Spleen (tissue), 11 donors: ENCODE measurements around the gene GAS7. TPM values are rescaled to one million over a fixed set of nuclear protein-coding genes. Genes with fewer than 3 reads are reported as not detected.

Experiments used
- DNase-seq: peaks from one replicate; pipeline ENCODE4 v3.0.0-alpha.2; 2020
- H3K27ac ChIP-seq, 8 donors: fragments of 200-600 bp; sonication (generic) in 7 of 8; 1 replicate in 4 of 8; 2 replicates in 4 of 8; pipeline versions ENCODE4 v1.5.0 to v1.8.0; 2016 to 2021; ENCODE audit warnings: inconsistent platforms in 4 of 8, mild to moderate bottlenecking in 4 of 8, moderate library complexity in 1 of 8
- H3K27me3 ChIP-seq, 7 donors: fragments of 200-600 bp; sonication (generic) in 6 of 7; replicated peaks in 1 of 7; 1 replicate in 4 of 7; 2 replicates in 3 of 7; pipeline versions ENCODE4 v1.5.0 to v1.8.0; 2016 to 2021; ENCODE audit warnings: inconsistent platforms in 3 of 7, mild to moderate bottlenecking in 1 of 7
- H3K36me3 ChIP-seq, 6 donors: fragments of 200-600 bp; sonication (generic) in 5 of 6; 1 replicate in 4 of 6; 2 replicates in 2 of 6; pipeline versions ENCODE4 v1.5.0 to v1.8.0; 2016 to 2021; ENCODE audit warnings: inconsistent platforms in 2 of 6
- H3K4me1 ChIP-seq, 6 donors: fragments of 200-600 bp; sonication (generic) in 5 of 6; 1 replicate in 3 of 6; 2 replicates in 3 of 6; pipeline versions ENCODE4 v1.5.0 to v1.8.0; 2016 to 2021; ENCODE audit warnings: inconsistent platforms in 3 of 6
- H3K4me3 ChIP-seq, 8 donors: fragments of 200-600 bp; sonication (generic) in 7 of 8; 1 replicate in 4 of 8; 2 replicates in 4 of 8; pipeline versions ENCODE4 v1.5.0 to v1.8.0; 2016 to 2021; ENCODE audit warnings: inconsistent platforms in 4 of 8, mild to moderate bottlenecking in 4 of 8, moderate library complexity in 2 of 8
- H3K9me3 ChIP-seq, 8 donors: fragments of 200-600 bp; sonication (generic) in 7 of 8; 1 replicate in 4 of 8; 2 replicates in 4 of 8; pipeline versions ENCODE4 v1.5.0 to v1.8.0; 2016 to 2021; ENCODE audit warnings: inconsistent platforms in 4 of 8
- CTCF ChIP-seq, 11 experiments: fragments of 200-600 bp in 7 of 11; fragments of 450-650 bp in 4 of 11; sonication (generic) in 4 of 11; IDR thresholded peaks in 8 of 11; conservative IDR thresholded peaks in 3 of 11; 1 replicate in 7 of 11; 2 replicates in 4 of 11; pipeline versions ENCODE4 v1.4.0 to v1.8.0; 2016 to 2021; ENCODE audit warnings: antibody characterized with exemption in 11 of 11, inconsistent platforms in 4 of 11, mild to moderate bottlenecking in 1 of 11
- POLR2A ChIP-seq, 3 donors: fragments of 450-650 bp; IDR thresholded peaks; one replicate each; pipeline ENCODE4 v1.5.1; 2017; ENCODE audit warnings: antibody characterized with exemption in 3 of 3, mild to moderate bottlenecking in 1 of 3
- POLR2AphosphoS5 ChIP-seq, 3 donors: sonication (generic); formaldehyde crosslinking; IDR thresholded peaks; one replicate each; pipeline ENCODE4 v1.5.1; 2017; ENCODE audit warnings: antibody characterized with exemption in 3 of 3
- WGBS, 5 donors: extraction: QIAGEN DNeasy Blood & Tissue Kit in 3 of 5; methylation state at CpG; one replicate each; pipeline versions ENCODE4 v1.1.5 to v1.1.7; 2013 to 2018; 5-methylcytosine and 5-hydroxymethylcytosine counted together
- intact Hi-C: fragments of 100-400 bp; cut with DNase I; formaldehyde crosslinking; loops from one replicate; pipeline ENCODE4 v1.15.0; 2023; ENCODE audit warnings: low total_unique reads
- polyA plus RNA-seq, 3 donors: library from polyadenylated mRNA; stranded (reverse); fragments of 200-250 nt; gene quantifications; one replicate each; pipeline ENCODE4 v1.2.1, GENCODE V29; 2013
- total RNA-seq, 7 donors: library from RNA; depleted of rRNA in 3 of 7; stranded (reverse); fragments of >200 nt in 3 of 7; fragmentation: NEBNext Ultra II Directional in 4 of 7; extraction: Animal tissue kit (Norgen Biotek cat#: 25700) in 4 of 7; gene quantifications; one replicate each; pipeline versions ENCODE4 v1.1.0 to v1.2.1, GENCODE V29; 2016 to 2021
- donor health status: healthy with polysubstance abuse.
- donor health status: DM: no; HTN: no; CAD: no; lungs with moderate emphysema.
- donor health status: DM: no; HTN: no; CAD: no.
- donor health status: Bipolar disorder and iron deficiency.
- donor health status: healthy.
- donor health status: DM: no; HTN: no; CAD: no.
- donor health status: DM: yes; HTN: yes; CAD: no.

GAS7 gene
- total and polyA plus RNA-seq, 10 donors = 4.1 to 127 (median 60.9) TPM

GRCh38 chr17:10200645-10201044 is 2.2 kb upstream of the GAS7 start:
- Histone ChIP-seq H3K4me3 (no peak overlapping the region), H3K9me3 (peaks cover 0 to 18% (median 17%) of the 10 kb centered on the region in 8 donors), H3K27ac (no peak overlapping the region), H3K36me3 (no peaks in the 10 kb centered on the region), H3K4me1 (peaks cover 0 to 40% (median 21%) of the 10 kb centered on the region in 6 donors), H3K27me3 (peaks cover 0 to 46% (median 11%) of the 10 kb centered on the region in 7 donors)
- no peak for TF ChIP-seq CTCF (IDR thresholded peaks at IDR 0.05 in 8 of 11, conservative IDR thresholded peaks at IDR 0.05 in 3 of 11)
- TF ChIP-seq POLR2A (IDR thresholded peaks at IDR 0.05) = no peak
- TF ChIP-seq POLR2AphosphoS5 (IDR thresholded peaks at IDR 0.05) = no peak
- 81 to 94% (median 87%) methylated on average over 4 of the region's 4 CpGs for WGBS, 5 donors
- intact Hi-C loops = no loop called here
- DNase-seq = no peak

- peaks cover 0 to 46% (median 11%) of the 10 kb centered on the region in 7 donors for H3K27me3 ChIP-seq
- peaks cover 0 to 11% (median 11%) of the 10 kb centered on the region in 8 donors for H3K9me3 ChIP-seq
- H3K27ac ChIP-seq = no peak overlapping the region
- intact Hi-C loops = no loop called here
- TF ChIP-seq CTCF (IDR thresholded peaks at IDR 0.05 in 8 of 11, conservative IDR thresholded peaks at IDR 0.05 in 3 of 11) = no peak
- no peak for TF ChIP-seq POLR2AphosphoS5 (IDR thresholded peaks at IDR 0.05)
- TF ChIP-seq POLR2A (IDR thresholded peaks at IDR 0.05) = no peak
- no peaks in the 10 kb centered on the region for H3K36me3 ChIP-seq
- no peak overlapping the region for H3K4me3 ChIP-seq
- 78 to 96% (median 93%) methylated on average over 3 of the region's 3 CpGs for WGBS, 5 donors
- DNase-seq = no peak
- peaks cover 0 to 44% (median 21%) of the 10 kb centered on the region in 6 donors for H3K4me1 ChIP-seq
Observed at GRCh38 chr17:10200016-10200415, 1.6 kb upstream of the GAS7 start.

GRCh38 chr17:10197721-10198508 is 491 bp downstream of the GAS7 start:
- intact Hi-C loops = no loop called here
- H3K9me3 ChIP-seq = peaks cover 0 to 22% (median 17%) of the 10 kb centered on the region in 8 donors
- peak overlapping the region; percentile 64 to 85 (median 78) for H3K4me3 ChIP-seq
- H3K27ac ChIP-seq = peak overlapping the region; percentile 35 to 81 (median 77)
- WGBS, 5 donors = 2 to 8% (median 4%) methylated on average over 20 to 90 of the region's 90 CpGs
- DNase-seq = peak; percentile 81
- TF ChIP-seq CTCF (IDR thresholded peaks at IDR 0.05 in 8 of 11, conservative IDR thresholded peaks at IDR 0.05 in 3 of 11) = no peak
- TF ChIP-seq POLR2AphosphoS5 (IDR thresholded peaks at IDR 0.05) = peak in 1 of 3 donors; percentile 41
- TF ChIP-seq POLR2A (IDR thresholded peaks at IDR 0.05) = no peak
- H3K36me3 ChIP-seq = no peaks in the 10 kb centered on the region
- H3K4me1 ChIP-seq = peaks cover 0 to 45% (median 21%) of the 10 kb centered on the region in 6 donors
- peaks cover 0 to 46% (median 11%) of the 10 kb centered on the region in 7 donors for H3K27me3 ChIP-seq

DNA sequence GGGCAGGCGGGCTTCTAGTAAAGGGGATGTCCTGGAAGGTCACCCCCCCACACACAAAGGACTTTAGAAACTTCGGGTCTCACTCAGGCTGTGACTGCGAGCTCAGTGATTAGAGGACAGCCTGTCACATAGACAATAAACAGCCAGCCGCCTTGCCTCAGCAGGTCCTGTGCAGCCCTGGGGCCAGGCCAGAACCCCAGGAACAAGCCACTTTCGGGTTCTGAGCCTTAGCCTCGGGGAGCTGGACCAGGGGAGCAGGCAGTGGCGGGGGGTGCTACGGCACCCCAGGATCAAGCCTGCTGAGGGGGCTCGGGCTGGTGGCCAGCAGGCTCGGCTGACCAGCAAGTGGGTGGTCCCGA is 1.1 kb downstream of the GAS7 start:
- peaks cover 0 to 46% (median 24%) of the 10 kb centered on the region in 6 donors for H3K4me1 ChIP-seq
- TF ChIP-seq CTCF (IDR thresholded peaks at IDR 0.05 in 8 of 11, conservative IDR thresholded peaks at IDR 0.05 in 3 of 11) (no peak), POLR2A (IDR thresholded peaks at IDR 0.05) (no peak), POLR2AphosphoS5 (IDR thresholded peaks at IDR 0.05) (peak in 1 of 3 donors; percentile 6)
- DNase-seq = no peak
- H3K36me3 ChIP-seq = no peaks in the 10 kb centered on the region
- H3K9me3 ChIP-seq = peaks cover 0 to 26% (median 18%) of the 10 kb centered on the region in 8 donors
- WGBS, 5 donors = 42 to 59% (median 53%) methylated on average over 3 to 11 of the region's 11 CpGs
- peaks cover 0 to 46% (median 11%) of the 10 kb centered on the region in 7 donors for H3K27me3 ChIP-seq
- H3K27ac ChIP-seq = peak overlapping the region in 7 of 8 donors; percentile 44 to 81 (median 78)
- intact Hi-C loops = no loop called here
- peak overlapping the region; percentile 64 to 85 (median 78) for H3K4me3 ChIP-seq
